HCT116 (cell line): ENCODE results near the gene UPK2. TPM values are rescaled to one million over a fixed set of nuclear protein-coding genes. Genes with fewer than 3 reads are reported as not detected.

Experiments
- ATAC-seq: fragments of 200-7000 bp; cut with Tn5 transposase; 2 replicates; pipeline ENCODE4 v1.9.1; 2020; ENCODE audit warnings: mild to moderate bottlenecking, moderate library complexity
- BruUV-seq: library from RNA; stranded (reverse); fragments of 400-500 nt; replicated peaks from 2 replicates; lab custom pipeline; 2021; lab: Mats Ljungman, UMichigan
- CTCF ChIA-PET: fragments of 300-600 bp; sonication (Branson Sonifier 250); formaldehyde crosslinking; loops from one replicate; lab custom pipeline; 2021; ENCODE audit warnings: antibody characterized with exemption; lab: Charles Lee
- POLR2A ChIA-PET: fragments of 300-600, 350-600 bp; sonication (Branson Sonifier 250); formaldehyde crosslinking; loops from one replicate; lab custom pipeline; 2021; ENCODE audit warnings: antibody characterized with exemption; lab: Charles Lee
- RAD21 ChIA-PET, 2 experiments: fragments of 300-600 bp; sonication (Branson Sonifier 250); formaldehyde crosslinking; loops; one replicate each; lab custom pipeline; 2023; ENCODE audit warnings: low total read pairs in 2 of 2; ENCODE audit not compliant: uncharacterized antibody in 2 of 2, unreplicated experiment in 2 of 2, low non-redundant PET in 1 of 2; lab: Charles Lee
- DNase-seq: peaks from one replicate; pipeline ENCODE4 v3.0.0-alpha.2; 2010; ENCODE audit warnings: low read depth, low spot score
- H2AFZ ChIP-seq: fragments of 200-600 bp; shearing (Covaris generic), sonication (generic); 2 replicates; pipeline ENCODE4 v1.6.1; 2017; ENCODE audit warnings: low read depth, mixed run types, mixed read lengths, antibody characterized with exemption, low read length; ENCODE audit not compliant: poor library complexity, severe bottlenecking
- H3K27ac ChIP-seq: 2 replicates; pipeline ENCODE4 v1.5.1; 2012; ENCODE audit warnings: low read depth, low read length
- H3K27me3 ChIP-seq: fragments of 200-600 bp; sonication (generic); 2 replicates; pipeline ENCODE4 v1.6.1; 2016; ENCODE audit warnings: mixed run types, low read length, mixed read lengths; ENCODE audit not compliant: insufficient read depth
- H3K36me3 ChIP-seq, 2 experiments: fragments of 200-500 bp in 1 of 2; fragments of 200-600 bp in 1 of 2; sonication (Bioruptor generic) in 1 of 2; sonication (generic) in 1 of 2; 2 replicates each; pipeline versions ENCODE4 v1.5.1 to v1.6.1; 2014 to 2016; ENCODE audit warnings: low read length in 2 of 2, inconsistent platforms in 1 of 2, mixed read lengths in 1 of 2, mixed run types in 1 of 2; ENCODE audit not compliant: insufficient read depth in 2 of 2, control insufficient read depth in 1 of 2
- H3K4me1 ChIP-seq, 2 experiments: fragments of 200-600 bp in 1 of 2; sonication (generic) in 1 of 2; 2 replicates each; pipeline versions ENCODE4 v1.5.1 to v1.6.1; 2012 to 2017; ENCODE audit warnings: low read length in 2 of 2, inconsistent platforms in 1 of 2, mild to moderate bottlenecking in 1 of 2, mixed read lengths in 1 of 2, mixed run types in 1 of 2, moderate library complexity in 1 of 2; ENCODE audit not compliant: insufficient read depth in 2 of 2, control insufficient read depth in 1 of 2
- H3K4me2 ChIP-seq: fragments of 200-600 bp; sonication (generic); 2 replicates; pipeline ENCODE4 v1.6.1; 2017; ENCODE audit warnings: mixed run types, low read length, mixed read lengths
- H3K4me3 ChIP-seq, 2 experiments: fragments of 200-600 bp in 1 of 2; sonication (generic) in 1 of 2; replicated peaks in 1 of 2; 2 replicates each; pipeline ENCODE4 v1.5.1; 2011 to 2016; ENCODE audit warnings: low read length in 2 of 2, control low read depth in 1 of 2, low read depth in 1 of 2, mild to moderate bottlenecking in 1 of 2, mixed read lengths in 1 of 2, mixed run types in 1 of 2
- H3K79me2 ChIP-seq: fragments of 200-600 bp; sonication (generic); 2 replicates; pipeline ENCODE4 v1.6.1; 2017; ENCODE audit warnings: mild to moderate bottlenecking, mixed run types, low read length, moderate library complexity, mixed read lengths; ENCODE audit not compliant: insufficient read depth
- H3K9ac ChIP-seq: fragments of 200-600 bp; sonication (generic); 2 replicates; pipeline ENCODE4 v1.6.1; 2016; ENCODE audit warnings: low read length, mixed read lengths
- H3K9me2 ChIP-seq: fragments of 200-600 bp; sonication (generic), shearing (Covaris generic); 2 replicates; pipeline ENCODE4 v1.6.1; 2017; ENCODE audit warnings: mixed run types, mild to moderate bottlenecking, moderate library complexity; ENCODE audit not compliant: insufficient read depth
- H3K9me3 ChIP-seq, 2 experiments: fragments of 200-500 bp in 1 of 2; fragments of 200-600 bp in 1 of 2; sonication (Bioruptor generic) in 1 of 2; sonication (generic) in 1 of 2; 2 replicates each; pipeline ENCODE4 v1.6.1; 2014 to 2017; ENCODE audit warnings: low read length in 2 of 2, mixed read lengths in 2 of 2, inconsistent platforms in 1 of 2, low read depth in 1 of 2, mild to moderate bottlenecking in 1 of 2, mixed run types in 1 of 2, moderate library complexity in 1 of 2; ENCODE audit not compliant: control insufficient read depth in 1 of 2, insufficient read depth in 1 of 2
- H4K20me1 ChIP-seq: fragments of 200-600 bp; sonication (generic), shearing (Covaris generic); 2 replicates; pipeline ENCODE4 v1.6.1; 2017; ENCODE audit warnings: mixed run types, mild to moderate bottlenecking, moderate library complexity; ENCODE audit not compliant: insufficient read depth
- ATF3 ChIP-seq: IDR thresholded peaks from 2 replicates; pipeline ENCODE4 v1.6.1; 2012
- CTCF ChIP-seq, 3 experiments: fragments of 200-600 bp in 1 of 3; sonication (generic) in 1 of 3; IDR thresholded peaks in 2 of 3; conservative IDR thresholded peaks in 1 of 3; 2 replicates each; pipeline ENCODE4 v1.5.1; 2012 to 2017; ENCODE audit warnings: low read depth in 2 of 3, low read length in 2 of 3, antibody characterized with exemption in 1 of 3, borderline replicate concordance in 1 of 3, control low read depth in 1 of 3, mild to moderate bottlenecking in 1 of 3, mixed read lengths in 1 of 3, mixed run types in 1 of 3, moderate library complexity in 1 of 3; ENCODE audit not compliant: insufficient read depth in 1 of 3
- JUND ChIP-seq: IDR thresholded peaks from 2 replicates; pipeline ENCODE4 v1.6.1; 2012
- POLR2AphosphoS5 ChIP-seq: IDR thresholded peaks from 2 replicates; pipeline ENCODE4 v1.6.1; 2011; ENCODE audit warnings: mild to moderate bottlenecking, low read depth, low read length, moderate library complexity
- SIN3A ChIP-seq: IDR thresholded peaks from 2 replicates; pipeline ENCODE4 v1.6.1; 2012; ENCODE audit warnings: low read depth
- TCF7L2 ChIP-seq: IDR thresholded peaks from 2 replicates; pipeline ENCODE4 v1.7.0; 2011; ENCODE audit warnings: borderline replicate concordance, inconsistent platforms; ENCODE audit not compliant: insufficient read depth, insufficient read length; ENCODE audit errors: extremely low read depth
- YY1 ChIP-seq: IDR thresholded peaks from 2 replicates; pipeline ENCODE4 v1.6.1; 2011; ENCODE audit warnings: low read length, low read depth, moderate library complexity, mild to moderate bottlenecking; ENCODE audit not compliant: insufficient replicate concordance; ENCODE audit errors: extremely low read depth
- ZBTB33 ChIP-seq: IDR thresholded peaks from 2 replicates; pipeline ENCODE4 v1.6.1; 2011; ENCODE audit warnings: mild to moderate bottlenecking, low read length, moderate library complexity; ENCODE audit not compliant: insufficient replicate concordance; ENCODE audit errors: extremely low read depth
- ZFX ChIP-seq: fragments of 450-650 bp; IDR thresholded peaks from 2 replicates; pipeline ENCODE4 v1.6.1; 2017
- intact Hi-C: fragments of 100-400 bp; cut with micrococcal nuclease; formaldehyde crosslinking; loops from 2 replicates; pipeline ENCODE4 v1.10.0; 2022
- total RNA-seq: library from RNA; stranded (reverse); gene quantifications from one replicate; pipeline ENCODE4 v1.2.1, GENCODE V29; 2021; ENCODE audit not compliant: unreplicated experiment

The UPK2 gene
- total RNA-seq, 1 experiment from 2014 or later = 0.42 TPM

- Histone ChIP-seq H3K9me3 (no peaks in the 10 kb centered on the region), H3K9ac (peak overlapping the region; percentile 95), H3K27ac (peak overlapping the region; percentile 100), H2AFZ (no peak overlapping the region), H3K4me2 (peak overlapping the region; percentile 100), H3K27me3 (no peaks in the 10 kb centered on the region), H3K4me3 (peak overlapping the region; percentile 96), H3K9me2 (no peaks in the 10 kb centered on the region), H4K20me1 (no peaks in the 10 kb centered on the region), H3K36me3 (no peaks in the 10 kb centered on the region; a peak in 1 of 4 replicates), H3K79me2 (peaks cover 66% of the 10 kb centered on the region), H3K4me1 (peaks cover 68 to 88% of the 10 kb centered on the region in 2 experiments)
- CTCF ChIA-PET = interaction anchor here (1.3 kb wide), 1 partner anchor 11 kb away, joined by 7 read pairs; no protein-coding TSS in a partner anchor
- RAD21 ChIA-PET = interaction anchor here in 1 of 2 experiments (0.8 to 1.1 kb wide), 2 partner anchors 12 to 15 kb away, joined by 4 read pairs; no protein-coding TSS in a partner anchor
- no peak for DNase-seq
- POLR2A ChIA-PET = no interaction called here
- intact Hi-C loops = no loop called here
- ATAC-seq = no peak
- no TSS peak for BruUV-seq
- TF ChIP-seq POLR2AphosphoS5 (0 out of 2 replicates have a peak, but pooled peaks have one; percentile 14), ATF3 (no peak), ZFX (peak; percentile 30; the same call in 1 of the 2 replicates)
These were observed 32.1 kb upstream of the UPK2 start for GRCh38 chr11:118923721-118924587.

GRCh38 chr11:118924591-118925585 is 31.2 kb upstream of the UPK2 start:
- BruUV-seq = TSS peak; percentile 45
- Histone ChIP-seq H3K9ac (peak overlapping the region; percentile 95), H2AFZ (no peak overlapping the region), H3K27me3 (no peaks in the 10 kb centered on the region), H3K36me3 (no peaks in the 10 kb centered on the region; a peak in 1 of 4 replicates), H3K79me2 (peaks cover 56% of the 10 kb centered on the region), H3K9me2 (no peaks in the 10 kb centered on the region), H3K4me3 (peak overlapping the region; percentile 96), H4K20me1 (no peaks in the 10 kb centered on the region), H3K9me3 (no peaks in the 10 kb centered on the region), H3K27ac (peak overlapping the region; percentile 100), H3K4me1 (peaks cover 59 to 82% of the 10 kb centered on the region in 2 experiments), H3K4me2 (peak overlapping the region; percentile 100)
- RAD21 ChIA-PET = interaction anchor here (0.8 to 1.6 kb wide), 5 partner anchors 13 to 16 kb away, joined by 3 to 7 read pairs (median 4); no protein-coding TSS in a partner anchor
- POLR2A ChIA-PET = interaction anchor here (1.7 kb wide), 1 partner anchor 135 kb away, joined by 5 read pairs; no protein-coding TSS in a partner anchor
- intact Hi-C loops = no loop called here
- TF ChIP-seq SIN3A (no peak), YY1 (no peak), JUND (no peak), CTCF (IDR thresholded peaks at IDR 0.05 in 2 of 3, conservative IDR thresholded peaks at IDR 0.05 in 1 of 3; ENCODE audit: borderline replicate concordance in 1 of 3, insufficient read depth in 1 of 3, low read depth in 2 of 3, low read length in 2 of 3) (no peak), ZBTB33 (no peak), ZFX (0 out of 2 replicates have a peak, but pooled peaks have one; percentile 39), TCF7L2 (peak; percentile 89)
- DNase-seq (no peak), ATAC-seq (no peak)
- CTCF ChIA-PET = interaction anchor here (1.0 to 6.6 kb wide), 3 partner anchors 12 to 235 kb away, joined by 4 to 150 read pairs (median 7); no protein-coding TSS in a partner anchor
